Forelimb muscle (tissue), 1 donor: ENCODE results near the gene TMEM139. TPM values are rescaled to one million over a fixed set of nuclear protein-coding genes. Genes with fewer than 3 reads are reported as not detected.

Experiments used
- DNase-seq: peaks from one replicate; pipeline ENCODE4 v3.0.0-alpha.2; 2013; ENCODE audit warnings: low read depth
- polyA plus RNA-seq: library from polyadenylated mRNA; unstranded; fragments of 120-200 nt; gene quantifications from one replicate; pipeline ENCODE4 v1.2.1, GENCODE V29; 2013; ENCODE audit not compliant: insufficient read length

TMEM139 gene
- polyA plus RNA-seq, 1 donor = 1.0 TPM

DNA sequence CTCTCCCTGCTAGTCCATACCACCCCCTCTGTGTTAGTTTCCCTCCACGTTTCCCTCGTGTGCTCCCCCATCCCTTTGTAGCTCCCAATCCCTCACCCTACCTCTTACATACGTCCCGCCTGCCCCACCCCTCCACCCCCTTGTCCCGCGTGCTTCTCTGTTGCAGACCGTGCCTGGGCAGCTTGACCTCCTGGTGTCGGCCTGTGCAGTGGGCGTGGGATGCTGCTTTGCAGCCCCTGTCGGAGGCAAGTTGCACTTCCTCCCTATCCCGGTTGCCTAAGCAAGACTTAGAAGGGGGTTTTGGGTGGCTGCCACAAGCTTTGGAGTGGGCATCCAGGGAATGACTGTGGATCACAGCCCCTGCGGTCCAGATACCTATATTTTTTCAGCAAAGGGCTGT, 38.9 kb downstream of the TMEM139 start:
- DNase-seq = no peak

DNA sequence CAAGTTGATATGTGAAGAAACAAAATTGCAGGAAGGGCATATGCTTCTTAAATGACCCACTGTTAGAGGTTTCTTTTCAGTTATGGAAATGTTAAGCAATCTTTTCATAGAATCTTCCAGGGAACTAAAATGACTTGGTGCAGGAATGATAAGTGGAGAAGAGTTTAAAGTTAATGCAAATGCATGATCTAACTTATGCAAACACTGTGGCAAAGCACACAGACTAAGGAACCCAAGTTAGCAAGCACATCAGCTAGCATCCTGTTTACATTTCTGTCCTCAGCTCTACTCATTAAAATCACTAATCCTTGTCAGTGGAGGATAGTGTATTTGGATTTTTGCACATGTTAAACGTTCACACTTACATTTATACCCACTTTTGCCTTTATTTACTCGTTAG, 40.5 kb downstream of the TMEM139 start:
- no peak for DNase-seq

DNA sequence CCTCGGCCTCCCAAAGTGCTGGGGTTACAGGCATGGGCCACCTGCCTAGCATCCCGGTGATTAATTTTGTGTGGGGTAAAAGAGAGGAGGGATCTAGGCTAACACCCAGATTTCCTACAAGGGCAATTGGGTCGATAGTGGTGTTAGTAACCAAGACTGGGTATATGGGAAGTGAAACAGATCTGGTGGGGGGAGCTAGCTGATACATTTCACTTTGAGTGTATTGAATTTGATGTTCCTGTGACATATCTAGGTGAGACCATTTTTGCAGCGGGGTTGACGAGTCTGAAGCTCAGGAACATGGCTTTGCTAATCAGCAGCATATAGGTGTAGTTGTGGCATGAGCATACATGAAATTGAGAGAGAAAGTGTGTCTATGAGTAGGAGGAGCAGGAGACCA, 43.1 kb downstream of the TMEM139 start:
- DNase-seq = no peak

DNA sequence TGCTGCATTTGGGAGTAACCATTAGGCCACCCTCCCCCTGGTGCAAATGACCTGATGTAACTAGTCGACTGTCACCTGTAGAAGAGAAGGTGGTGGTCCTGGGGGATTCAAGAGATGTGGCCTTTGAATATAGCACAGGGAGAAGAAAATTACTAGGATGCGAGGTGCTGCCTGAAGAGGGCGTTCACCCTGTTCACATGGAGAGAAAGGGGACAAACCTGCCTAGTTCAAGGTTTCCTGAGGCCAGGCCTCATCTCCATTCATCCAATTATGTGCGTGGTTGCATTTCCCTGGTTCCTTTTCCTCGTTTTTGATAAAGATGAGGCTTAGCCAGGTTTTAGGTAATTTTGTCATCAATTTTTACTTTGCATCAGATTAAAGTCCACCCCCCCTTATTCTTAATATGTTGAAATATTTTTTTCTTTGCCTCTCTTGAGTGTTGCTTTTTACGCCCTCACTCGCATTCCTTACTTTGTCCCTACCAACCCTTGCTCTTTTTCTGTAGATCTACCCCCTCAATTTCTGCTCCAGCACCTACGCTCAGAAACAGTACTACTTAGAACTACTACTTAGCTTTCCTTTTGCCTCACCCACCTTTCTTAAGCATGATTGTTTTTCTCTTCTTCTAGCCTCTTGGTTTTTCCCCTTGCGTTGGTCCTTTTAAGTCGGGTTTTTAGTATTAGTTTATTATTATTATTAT, 44.9 kb downstream of the TMEM139 start:
- DNase-seq = no peak

DNA sequence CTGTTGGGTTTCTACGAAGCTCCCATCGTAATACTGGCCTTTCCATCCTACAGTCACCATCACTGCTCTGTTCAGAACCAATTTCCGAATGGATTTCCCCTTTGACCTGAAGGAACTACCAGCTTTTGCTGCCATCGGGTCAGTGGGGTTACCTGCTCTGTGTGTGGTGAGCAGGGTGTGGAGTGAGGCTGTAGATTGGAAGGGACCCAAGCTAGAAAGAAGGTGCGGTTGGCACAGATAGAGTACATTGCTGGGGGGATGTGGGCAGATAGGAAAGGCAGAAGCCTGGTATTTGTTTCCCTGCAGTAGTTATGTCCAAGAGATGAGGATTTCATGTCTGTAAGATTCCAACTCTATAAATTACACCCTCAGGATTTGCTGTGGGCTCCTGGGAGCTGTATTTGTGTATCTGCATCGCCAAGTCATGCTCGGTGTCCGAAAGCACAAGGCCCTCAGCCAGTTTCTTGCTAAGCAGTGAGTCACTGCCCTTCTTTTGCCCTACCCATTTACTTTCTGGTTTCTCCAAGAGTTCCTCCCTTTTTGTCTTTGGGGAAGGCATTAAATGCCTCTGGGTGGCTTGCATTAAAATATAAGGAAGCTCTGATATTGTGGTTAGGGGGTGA, 46.5 kb downstream of the TMEM139 start:
- DNase-seq = no peak

DNA sequence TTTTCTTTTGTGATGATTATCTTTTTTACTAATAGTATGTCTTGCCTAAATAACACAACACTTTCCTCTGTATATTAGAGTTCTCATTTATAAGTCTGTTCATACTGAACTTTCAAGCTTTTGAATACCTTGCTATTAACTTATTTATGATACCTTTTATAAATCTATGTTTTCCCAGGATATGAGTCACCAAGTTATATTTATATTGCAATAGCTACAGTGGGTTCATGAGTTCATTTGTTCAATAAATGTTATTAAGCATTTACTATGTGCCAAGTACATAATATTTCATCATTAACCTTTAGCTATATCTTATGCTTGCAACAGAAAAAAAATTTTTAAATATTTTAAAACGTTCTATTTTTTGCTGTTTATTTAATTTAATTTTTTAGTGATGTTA, 49.5 kb downstream of the TMEM139 start:
- DNase-seq = no peak

DNA sequence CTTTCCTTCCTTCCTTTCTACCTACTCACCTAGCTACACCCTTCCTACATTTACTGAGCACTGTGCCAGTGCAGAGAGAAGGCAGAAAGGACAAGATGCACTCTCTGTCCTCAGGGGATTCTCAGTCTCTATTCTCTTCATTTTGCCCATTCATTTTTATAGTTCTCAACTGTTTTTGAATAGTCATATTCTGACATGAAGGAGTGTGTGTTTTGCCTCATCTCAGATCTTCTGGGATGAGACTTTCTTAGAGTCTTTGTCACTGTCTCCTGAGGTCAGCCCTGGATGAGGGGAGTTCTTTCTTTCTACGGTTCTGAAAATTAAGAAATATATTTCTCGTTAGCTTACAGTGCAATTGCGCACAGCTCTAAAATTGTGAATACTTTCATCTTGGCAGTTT, 52.5 kb downstream of the TMEM139 start:
- no peak for DNase-seq

Other genes starting within 250 kb of the TMEM139 start
- gene OR6V1, start 232.6 kb upstream of the TMEM139 start, polyA plus RNA-seq = not detected
- gene PIP, start 152.9 kb upstream of the TMEM139 start, polyA plus RNA-seq = not detected
- not detected for gene TAS2R39, start 101.5 kb upstream of the TMEM139 start, polyA plus RNA-seq
- not detected for gene TAS2R40, start 62.9 kb upstream of the TMEM139 start, polyA plus RNA-seq
- gene GSTK1, start 21.5 kb upstream of the TMEM139 start, polyA plus RNA-seq = 85.2 TPM
- 20.3 TPM for gene CASP2, start 3.4 kb downstream of the TMEM139 start, polyA plus RNA-seq
- gene CLCN1, start 31.2 kb downstream of the TMEM139 start, polyA plus RNA-seq = 2.6 TPM
- gene FAM131B, start 77.8 kb downstream of the TMEM139 start, polyA plus RNA-seq = 1.5 TPM
- gene ZYX, start 96.4 kb downstream of the TMEM139 start, polyA plus RNA-seq = 249 TPM
- gene EPHA1, start 123.9 kb downstream of the TMEM139 start, polyA plus RNA-seq = 6.0 TPM
- gene TAS2R60, start 158.5 kb downstream of the TMEM139 start, polyA plus RNA-seq = not detected
- gene TAS2R41, start 192.9 kb downstream of the TMEM139 start, polyA plus RNA-seq = not detected